ENCODE measurements around the gene UBLCP1.

DNA sequence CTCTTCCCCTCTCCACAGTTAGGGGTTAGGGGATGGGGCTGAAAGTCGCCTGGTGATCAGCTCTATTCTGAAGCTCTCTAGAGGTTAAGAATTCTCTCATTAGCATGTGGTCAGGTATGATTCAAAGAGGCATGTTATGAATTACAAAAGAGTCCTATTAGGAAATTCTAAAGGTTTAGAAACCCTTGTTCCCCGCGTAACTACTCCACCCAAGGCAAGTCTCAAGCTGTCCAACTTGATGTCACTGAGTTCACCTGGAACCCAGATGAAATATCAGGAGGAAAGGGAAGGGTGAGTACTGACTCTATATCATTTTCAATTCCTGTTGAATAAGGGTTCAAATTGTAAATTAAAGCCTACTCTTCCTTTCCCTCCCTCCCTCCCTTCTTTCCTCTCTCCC lies 35.6 kb upstream of the UBLCP1 start:
- TF ChIP-seq RAD21 (conservative IDR thresholded peaks at IDR 0.05) (no peak), TAF1 (IDR thresholded peaks at IDR 0.05; ENCODE audit: low read depth) (no peak), MXI1 (conservative IDR thresholded peaks at IDR 0.05; ENCODE audit: poor library complexity, severe bottlenecking) (no peak), EP300 (conservative IDR thresholded peaks at IDR 0.05; ENCODE audit: poor library complexity, severe bottlenecking) (no peak), EZH2 (IDR thresholded peaks at IDR 0.05; ENCODE audit: borderline replicate concordance, insufficient read depth, low read length, poor library complexity, severe bottlenecking) (no peak)
- TF ChIP-seq, protein P1, sequence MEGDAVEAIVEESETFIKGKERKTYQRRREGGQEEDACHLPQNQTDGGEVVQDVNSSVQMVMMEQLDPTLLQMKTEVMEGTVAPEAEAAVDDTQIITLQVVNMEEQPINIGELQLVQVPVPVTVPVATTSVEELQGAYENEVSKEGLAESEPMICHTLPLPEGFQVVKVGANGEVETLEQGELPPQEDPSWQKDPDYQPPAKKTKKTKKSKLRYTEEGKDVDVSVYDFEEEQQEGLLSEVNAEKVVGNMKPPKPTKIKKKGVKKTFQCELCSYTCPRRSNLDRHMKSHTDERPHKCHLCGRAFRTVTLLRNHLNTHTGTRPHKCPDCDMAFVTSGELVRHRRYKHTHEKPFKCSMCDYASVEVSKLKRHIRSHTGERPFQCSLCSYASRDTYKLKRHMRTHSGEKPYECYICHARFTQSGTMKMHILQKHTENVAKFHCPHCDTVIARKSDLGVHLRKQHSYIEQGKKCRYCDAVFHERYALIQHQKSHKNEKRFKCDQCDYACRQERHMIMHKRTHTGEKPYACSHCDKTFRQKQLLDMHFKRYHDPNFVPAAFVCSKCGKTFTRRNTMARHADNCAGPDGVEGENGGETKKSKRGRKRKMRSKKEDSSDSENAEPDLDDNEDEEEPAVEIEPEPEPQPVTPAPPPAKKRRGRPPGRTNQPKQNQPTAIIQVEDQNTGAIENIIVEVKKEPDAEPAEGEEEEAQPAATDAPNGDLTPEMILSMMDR (IDR thresholded peaks at IDR 0.05; ENCODE audit: poor library complexity, severe bottlenecking): no peak
- TF ChIP-seq, protein P2, sequence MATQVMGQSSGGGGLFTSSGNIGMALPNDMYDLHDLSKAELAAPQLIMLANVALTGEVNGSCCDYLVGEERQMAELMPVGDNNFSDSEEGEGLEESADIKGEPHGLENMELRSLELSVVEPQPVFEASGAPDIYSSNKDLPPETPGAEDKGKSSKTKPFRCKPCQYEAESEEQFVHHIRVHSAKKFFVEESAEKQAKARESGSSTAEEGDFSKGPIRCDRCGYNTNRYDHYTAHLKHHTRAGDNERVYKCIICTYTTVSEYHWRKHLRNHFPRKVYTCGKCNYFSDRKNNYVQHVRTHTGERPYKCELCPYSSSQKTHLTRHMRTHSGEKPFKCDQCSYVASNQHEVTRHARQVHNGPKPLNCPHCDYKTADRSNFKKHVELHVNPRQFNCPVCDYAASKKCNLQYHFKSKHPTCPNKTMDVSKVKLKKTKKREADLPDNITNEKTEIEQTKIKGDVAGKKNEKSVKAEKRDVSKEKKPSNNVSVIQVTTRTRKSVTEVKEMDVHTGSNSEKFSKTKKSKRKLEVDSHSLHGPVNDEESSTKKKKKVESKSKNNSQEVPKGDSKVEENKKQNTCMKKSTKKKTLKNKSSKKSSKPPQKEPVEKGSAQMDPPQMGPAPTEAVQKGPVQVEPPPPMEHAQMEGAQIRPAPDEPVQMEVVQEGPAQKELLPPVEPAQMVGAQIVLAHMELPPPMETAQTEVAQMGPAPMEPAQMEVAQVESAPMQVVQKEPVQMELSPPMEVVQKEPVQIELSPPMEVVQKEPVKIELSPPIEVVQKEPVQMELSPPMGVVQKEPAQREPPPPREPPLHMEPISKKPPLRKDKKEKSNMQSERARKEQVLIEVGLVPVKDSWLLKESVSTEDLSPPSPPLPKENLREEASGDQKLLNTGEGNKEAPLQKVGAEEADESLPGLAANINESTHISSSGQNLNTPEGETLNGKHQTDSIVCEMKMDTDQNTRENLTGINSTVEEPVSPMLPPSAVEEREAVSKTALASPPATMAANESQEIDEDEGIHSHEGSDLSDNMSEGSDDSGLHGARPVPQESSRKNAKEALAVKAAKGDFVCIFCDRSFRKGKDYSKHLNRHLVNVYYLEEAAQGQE (IDR thresholded peaks at IDR 0.05; ENCODE audit: borderline replicate concordance): no peak
